AG09319 (cell line): ENCODE results near the gene PPARGC1A.

Experiments
- DNase-seq: peaks from one replicate; pipeline ENCODE4 v3.0.0-alpha.2; 2010; ENCODE audit warnings: low read depth; ENCODE audit errors: extremely low read depth
- CTCF ChIP-seq: IDR thresholded peaks from 2 replicates; pipeline ENCODE4 v1.5.1; 2011; ENCODE audit warnings: low read depth, mild to moderate bottlenecking, inconsistent platforms, low read length, moderate library complexity

PPARGC1A gene

GRCh38 chr4:23873717-23874535, 15.9 kb downstream of the PPARGC1A start:
- TF ChIP-seq CTCF, result no peak
- no peak for DNase-seq

GRCh38 chr4:23871426-23871825, 18.4 kb downstream of the PPARGC1A start:
- DNase-seq, result no peak

GRCh38 chr4:23866450-23867075, 23.3 kb downstream of the PPARGC1A start:
- no peak for TF ChIP-seq CTCF
- DNase-seq, result no peak

More at GRCh38 chr4:23871426-23871825, 18.4 kb downstream of the PPARGC1A start:
- TF ChIP-seq CTCF, result no peak

GRCh38 chr4:23861897-23862296, 27.9 kb downstream of the PPARGC1A start:
- no peak for DNase-seq
- no peak for TF ChIP-seq CTCF

- no peak for TF ChIP-seq CTCF
These were observed 28.9 kb downstream of the PPARGC1A start for GRCh38 chr4:23860919-23861318.

GRCh38 chr4:23857367-23857959, 32.4 kb downstream of the PPARGC1A start:
- DNase-seq, result no peak

More at GRCh38 chr4:23860919-23861318, 28.9 kb downstream of the PPARGC1A start:
- no peak for DNase-seq

More at GRCh38 chr4:23857367-23857959, 32.4 kb downstream of the PPARGC1A start:
- TF ChIP-seq CTCF, result peak; percentile 22
